CD14-positive monocyte (primary cell): ENCODE measurements around the gene RNFT2. TPM values are rescaled to one million over a fixed set of nuclear protein-coding genes. Genes with fewer than 3 reads are reported as not detected.

Source experiments
- DNase-seq, 3 donors: peaks; one replicate each; pipeline ENCODE4 v3.0.0-alpha.2; 2011 to 2022
- H2AFZ ChIP-seq: 2 replicates; pipeline ENCODE4 v1.6.0; 2012; ENCODE audit warnings: mild to moderate bottlenecking, low read depth, low read length, inconsistent platforms; ENCODE audit not compliant: insufficient read depth, poor library complexity, severe bottlenecking
- H3K27ac ChIP-seq, 2 donors: 1 replicate in 1 of 2; 2 replicates in 1 of 2; pipeline ENCODE4 v1.5.1; 2012 to 2013; ENCODE audit warnings: low read length in 2 of 2, control low read depth in 1 of 2, inconsistent platforms in 1 of 2, low read depth in 1 of 2, mild to moderate bottlenecking in 1 of 2
- H3K27me3 ChIP-seq, 2 donors: one replicate each; pipeline versions ENCODE4 v1.6.0 to v1.6.1; 2011 to 2013; ENCODE audit warnings: low read length in 2 of 2; ENCODE audit not compliant: control insufficient read depth in 2 of 2, insufficient read depth in 2 of 2
- H3K36me3 ChIP-seq, 2 donors: replicated peaks in 1 of 2; 1 replicate in 1 of 2; 2 replicates in 1 of 2; pipeline versions ENCODE4 v1.5.1 to v1.6.1; 2012 to 2013; ENCODE audit warnings: low read length in 2 of 2, control low read depth in 1 of 2, inconsistent platforms in 1 of 2, mild to moderate bottlenecking in 1 of 2; ENCODE audit not compliant: insufficient read depth in 2 of 2, control insufficient read depth in 1 of 2
- H3K4me1 ChIP-seq, 2 donors: 1 replicate in 1 of 2; 2 replicates in 1 of 2; pipeline versions ENCODE4 v1.5.1 to v1.6.1; 2012 to 2013; ENCODE audit warnings: low read length in 2 of 2, control low read depth in 1 of 2, inconsistent platforms in 1 of 2, mild to moderate bottlenecking in 1 of 2, moderate library complexity in 1 of 2; ENCODE audit not compliant: insufficient read depth in 2 of 2, control insufficient read depth in 1 of 2
- H3K4me2 ChIP-seq: replicated peaks from 2 replicates; pipeline ENCODE3; 2012; ENCODE audit warnings: low read length, moderate library complexity, mild to moderate bottlenecking; ENCODE audit not compliant: poor library complexity, severe bottlenecking; ENCODE audit errors: extremely low read depth
- H3K4me3 ChIP-seq, 3 experiments: fragments of 200-600 bp in 1 of 3; sonication (generic) in 1 of 3; replicated peaks in 1 of 3; 1 replicate in 2 of 3; 2 replicates in 1 of 3; pipeline ENCODE4 v1.5.1; 2011 to 2013; ENCODE audit warnings: low read length in 3 of 3, mild to moderate bottlenecking in 3 of 3, control low read depth in 2 of 3, low read depth in 2 of 3, inconsistent platforms in 1 of 3, moderate library complexity in 1 of 3
- H3K79me2 ChIP-seq: 2 replicates; pipeline ENCODE4 v1.6.0; 2012; ENCODE audit warnings: mild to moderate bottlenecking, control low read depth, inconsistent platforms, low read length, moderate library complexity; ENCODE audit not compliant: insufficient read depth
- H3K9ac ChIP-seq: 2 replicates; pipeline ENCODE4 v1.6.0; 2017; ENCODE audit warnings: low read length, mild to moderate bottlenecking; ENCODE audit not compliant: insufficient read depth, poor library complexity, severe bottlenecking
- H3K9me3 ChIP-seq, 2 donors: replicated peaks in 1 of 2; 1 replicate in 1 of 2; 2 replicates in 1 of 2; pipeline versions ENCODE4 v1.5.1 to v1.6.1; 2012 to 2013; ENCODE audit warnings: low read length in 2 of 2, control low read depth in 1 of 2; ENCODE audit not compliant: control insufficient read depth in 1 of 2, insufficient read depth in 1 of 2
- H4K20me1 ChIP-seq: 2 replicates; pipeline ENCODE4 v1.6.0; 2012; ENCODE audit warnings: mild to moderate bottlenecking, low read length, control low read depth, moderate library complexity; ENCODE audit not compliant: insufficient read depth
- H3K27ac Mint-ChIP-seq, 7 donors: one replicate each; pipeline ENCODE4 v1.8.0; 2020; ENCODE audit warnings: mild to moderate bottlenecking in 7 of 7, mixed read lengths in 7 of 7, moderate library complexity in 6 of 7, inconsistent platforms in 2 of 7
- H3K27me3 Mint-ChIP-seq, 3 donors: one replicate each; pipeline ENCODE4 v1.8.0; 2021 to 2022; ENCODE audit warnings: low read depth in 3 of 3, mild to moderate bottlenecking in 3 of 3, mixed read lengths in 3 of 3, moderate library complexity in 3 of 3, inconsistent platforms in 1 of 3
- H3K36me3 Mint-ChIP-seq, 2 donors: one replicate each; pipeline ENCODE4 v1.8.0; 2020; ENCODE audit warnings: mixed read lengths in 2 of 2, inconsistent platforms in 1 of 2, mild to moderate bottlenecking in 1 of 2
- H3K4me1 Mint-ChIP-seq: one replicate; pipeline ENCODE4 v1.8.0; 2020; ENCODE audit warnings: mild to moderate bottlenecking, mixed read lengths
- H3K4me3 Mint-ChIP-seq, 2 donors: one replicate each; pipeline ENCODE4 v1.8.0; 2020; ENCODE audit warnings: mild to moderate bottlenecking in 2 of 2, mixed read lengths in 2 of 2, moderate library complexity in 1 of 2
- H3K9me3 Mint-ChIP-seq, 7 donors: one replicate each; pipeline ENCODE4 v1.8.0; 2020 to 2022; ENCODE audit warnings: mixed read lengths in 7 of 7, mild to moderate bottlenecking in 6 of 7, moderate library complexity in 6 of 7, inconsistent platforms in 2 of 7
- WGBS: methylation state at CpG from one replicate; pipeline ENCODE4 v1.1.5; 2013; ENCODE audit warnings: missing lambda C conversion rate; ENCODE audit not compliant: insufficient coverage; 5-methylcytosine and 5-hydroxymethylcytosine counted together
- intact Hi-C, 2 donors: fragments of 100-400 bp; cut with micrococcal nuclease; formaldehyde crosslinking; loops; one replicate each; pipeline versions ENCODE4 v1.15.0 to v1.15.1; 2023
- polyA plus RNA-seq, 3 donors: library from polyadenylated mRNA; depleted of rRNA in 1 of 3; unstranded in 2 of 3; stranded (reverse) in 1 of 3; fragments of 300-500 nt in 2 of 3; fragments of >200 nt in 1 of 3; fragmentation: Illumina TruSeq in 2 of 3; gene quantifications; 1 replicate in 2 of 3; 2 replicates in 1 of 3; pipeline ENCODE4 v1.2.3, GENCODE V29; 2012 to 2021
- TF ChIP-seq, protein P1 (sequence below): fragments of 200-600 bp; IDR thresholded peaks from one replicate; pipeline ENCODE4 v1.8.0; 2022; ENCODE audit warnings: antibody characterized with exemption, mild to moderate bottlenecking

Gene RNFT2
- polyA plus RNA-seq, 3 donors = 0.05 TPM; not detected in 2

- Histone ChIP-seq H3K9me3 (no peaks in the 10 kb centered on the region), H3K36me3 (no peaks in the 10 kb centered on the region), H2AFZ (no peak overlapping the region), H3K27ac (no peak overlapping the region), H3K79me2 (no peaks in the 10 kb centered on the region), H3K4me1 (no peaks in the 10 kb centered on the region), H3K9ac (no peak overlapping the region), H3K4me3 (no peak overlapping the region), H3K27me3 (no peaks in the 10 kb centered on the region), H3K4me2 (no peak overlapping the region), H4K20me1 (no peaks in the 10 kb centered on the region)
- TF ChIP-seq, protein P1, sequence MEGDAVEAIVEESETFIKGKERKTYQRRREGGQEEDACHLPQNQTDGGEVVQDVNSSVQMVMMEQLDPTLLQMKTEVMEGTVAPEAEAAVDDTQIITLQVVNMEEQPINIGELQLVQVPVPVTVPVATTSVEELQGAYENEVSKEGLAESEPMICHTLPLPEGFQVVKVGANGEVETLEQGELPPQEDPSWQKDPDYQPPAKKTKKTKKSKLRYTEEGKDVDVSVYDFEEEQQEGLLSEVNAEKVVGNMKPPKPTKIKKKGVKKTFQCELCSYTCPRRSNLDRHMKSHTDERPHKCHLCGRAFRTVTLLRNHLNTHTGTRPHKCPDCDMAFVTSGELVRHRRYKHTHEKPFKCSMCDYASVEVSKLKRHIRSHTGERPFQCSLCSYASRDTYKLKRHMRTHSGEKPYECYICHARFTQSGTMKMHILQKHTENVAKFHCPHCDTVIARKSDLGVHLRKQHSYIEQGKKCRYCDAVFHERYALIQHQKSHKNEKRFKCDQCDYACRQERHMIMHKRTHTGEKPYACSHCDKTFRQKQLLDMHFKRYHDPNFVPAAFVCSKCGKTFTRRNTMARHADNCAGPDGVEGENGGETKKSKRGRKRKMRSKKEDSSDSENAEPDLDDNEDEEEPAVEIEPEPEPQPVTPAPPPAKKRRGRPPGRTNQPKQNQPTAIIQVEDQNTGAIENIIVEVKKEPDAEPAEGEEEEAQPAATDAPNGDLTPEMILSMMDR = no peak
- WGBS = no CpG with 5 or more reads among the region's 1 CpG
- no peaks in the 10 kb centered on the region for H3K4me1 Mint-ChIP-seq
- H3K27ac Mint-ChIP-seq = no peak overlapping the region
- peaks cover 0 to 2% (median 2%) of the 10 kb centered on the region in 3 donors for H3K27me3 Mint-ChIP-seq
- H3K36me3 Mint-ChIP-seq = no peaks in the 10 kb centered on the region
- peaks cover 0 to 3% (median 0%) of the 10 kb centered on the region in 7 donors for H3K9me3 Mint-ChIP-seq
- H3K4me3 Mint-ChIP-seq = no peak overlapping the region
- DNase-seq = no peak
- intact Hi-C loops = no loop called here
Observed at GRCh38 chr12:116790066-116790465, 52.0 kb downstream of the RNFT2 start.

DNA sequence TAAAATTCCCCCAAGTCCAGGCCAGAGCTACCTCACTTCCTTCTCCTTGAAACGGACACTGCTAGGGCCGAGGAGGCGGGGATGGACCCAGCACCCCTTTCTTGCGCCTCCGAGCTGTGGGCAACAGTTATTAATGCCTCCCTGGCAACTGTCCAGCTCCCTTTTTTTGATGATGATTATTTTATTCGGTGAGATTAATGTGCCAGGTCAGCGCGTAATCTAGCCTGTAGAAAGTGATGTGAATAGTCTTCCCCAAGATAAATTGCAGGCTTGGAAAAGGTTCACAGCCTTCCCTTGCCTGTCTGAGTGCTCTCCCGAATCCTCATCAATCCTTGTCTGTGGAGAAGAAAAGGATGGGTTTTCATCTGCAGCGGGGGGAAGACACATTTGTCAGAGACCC, 54.3 kb downstream of the RNFT2 start:
- WGBS = 97% methylated on average over 3 of the region's 10 CpGs
- Mint-ChIP-seq H3K4me3 (no peak overlapping the region), H3K27me3 (peaks cover 2 to 6% (median 4%) of the 10 kb centered on the region in 3 donors), H3K27ac (no peak overlapping the region), H3K9me3 (peaks cover 0 to 3% (median 0%) of the 10 kb centered on the region in 7 donors), H3K36me3 (no peaks in the 10 kb centered on the region), H3K4me1 (no peaks in the 10 kb centered on the region)
- no peak overlapping the region for H3K4me3 ChIP-seq
- H4K20me1 ChIP-seq = no peaks in the 10 kb centered on the region
- intact Hi-C loops = no loop called here
- H3K79me2 ChIP-seq = no peaks in the 10 kb centered on the region
- no peaks in the 10 kb centered on the region for H3K9me3 ChIP-seq
- H2AFZ ChIP-seq = no peak overlapping the region
- no peaks in the 10 kb centered on the region for H3K36me3 ChIP-seq
- H3K27ac ChIP-seq = no peak overlapping the region
- DNase-seq = no peak
- H3K9ac ChIP-seq = no peak overlapping the region
- H3K4me1 ChIP-seq = no peaks in the 10 kb centered on the region
- no peak overlapping the region for H3K4me2 ChIP-seq
- TF ChIP-seq, protein P1 = no peak
- H3K27me3 ChIP-seq = no peaks in the 10 kb centered on the region
